ENCODE results near the gene SST.
"Not testable (repeated sequence)": the region's sequence is repeated elsewhere in the genome, so short reads cannot be mapped to it uniquely, and the experiment has no call there.

The SST gene

GRCh38 chr3:187684444-187684843, 14.2 kb upstream of the SST start:
- no peak for DNase-seq (ENCODE audit: low read depth)

GRCh38 chr3:187681756-187682155, 11.6 kb upstream of the SST start:
- DNase-seq (ENCODE audit: low read depth): not testable (repeated sequence)

DNA sequence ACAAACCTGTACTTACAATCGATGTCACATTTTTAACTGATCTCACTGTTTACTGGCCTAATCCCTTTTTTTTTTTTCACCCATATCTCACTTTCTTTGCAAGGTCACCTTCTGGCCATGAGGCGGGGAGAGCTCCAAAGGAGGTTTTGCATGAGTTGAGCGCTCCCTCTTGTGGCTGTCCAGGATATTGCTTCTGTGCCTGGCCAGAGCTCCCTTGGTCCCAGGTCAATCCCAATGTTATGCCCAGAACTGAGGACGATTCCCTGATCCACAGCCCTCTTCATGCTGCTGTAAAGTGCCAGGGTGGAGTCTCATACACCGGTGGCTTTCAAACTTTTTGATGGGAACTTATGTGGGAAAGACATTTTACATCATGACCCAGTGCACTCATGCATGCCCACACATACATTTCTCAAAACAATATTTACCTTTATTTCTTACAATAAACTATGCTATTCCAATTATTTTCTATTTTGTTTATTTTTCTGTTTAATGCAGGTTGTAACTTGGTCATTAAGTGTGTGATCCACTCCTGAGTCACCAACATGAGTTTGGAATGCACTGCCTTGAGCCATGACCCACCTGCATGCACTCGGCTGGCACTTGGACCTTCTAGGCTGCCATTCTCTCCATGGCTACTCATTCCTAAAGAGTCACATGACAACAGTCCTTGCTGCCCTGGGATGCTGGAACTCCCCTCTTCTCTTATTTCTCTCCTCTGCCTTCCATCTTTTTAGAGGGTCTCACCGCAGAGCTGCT, 9.6 kb upstream of the SST start:
- DNase-seq (ENCODE audit: low read depth): peak; percentile 80

DNA sequence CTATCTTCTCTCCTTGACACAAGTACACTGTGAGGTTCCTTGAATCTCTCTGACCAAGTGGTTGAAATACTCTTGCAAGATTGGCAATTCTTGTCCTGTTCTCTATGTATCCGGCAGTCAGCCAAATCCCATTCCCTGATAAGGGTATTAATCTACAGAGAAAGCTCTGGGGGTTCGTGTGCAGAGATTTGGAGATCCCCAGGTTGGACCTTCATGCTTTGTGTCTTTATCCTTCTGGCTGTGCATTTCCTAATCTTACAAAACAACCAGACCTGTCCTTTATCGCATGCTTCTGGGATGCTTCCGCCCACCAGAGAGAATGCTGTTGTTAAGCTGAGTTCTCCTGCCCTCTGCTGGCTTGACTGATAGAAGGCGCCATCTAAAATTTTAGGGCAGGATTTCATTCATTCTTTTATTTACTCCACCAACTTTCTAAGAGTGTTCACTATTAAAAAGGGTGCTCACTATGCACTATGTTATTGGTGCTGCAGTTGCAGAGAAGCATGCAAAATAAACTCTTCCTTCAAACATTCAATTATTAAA, 8.6 kb upstream of the SST start:
- peak; percentile 72 for DNase-seq (ENCODE audit: low read depth)

- no peak for DNase-seq (ENCODE audit: low read depth)
Observed at GRCh38 chr3:187677604-187678003, 7.4 kb upstream of the SST start.

DNA sequence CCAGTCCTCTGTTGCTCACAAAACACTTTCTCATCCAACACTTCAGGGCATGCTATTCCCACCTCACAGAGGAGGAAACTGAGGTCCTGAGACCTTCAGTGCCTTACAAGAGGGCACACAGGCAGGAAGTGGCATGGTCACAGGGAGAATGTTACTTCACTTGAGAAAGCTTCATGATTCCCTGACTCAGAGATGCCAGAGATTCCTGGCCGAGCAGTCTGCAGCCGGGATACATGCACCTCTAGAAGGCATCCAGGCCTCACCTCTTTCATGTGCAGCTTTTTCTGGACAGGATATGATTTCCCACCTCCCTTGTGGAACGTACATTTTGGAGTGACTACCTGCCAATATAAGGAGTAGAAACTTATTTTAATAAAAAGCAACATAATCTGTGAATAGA, 2.8 kb upstream of the SST start:
- peak; percentile 33 for DNase-seq (ENCODE audit: low read depth)

GRCh38 chr3:187667526-187667925, 2.7 kb downstream of the SST start:
- DNase-seq (ENCODE audit: low read depth): no peak

DNA sequence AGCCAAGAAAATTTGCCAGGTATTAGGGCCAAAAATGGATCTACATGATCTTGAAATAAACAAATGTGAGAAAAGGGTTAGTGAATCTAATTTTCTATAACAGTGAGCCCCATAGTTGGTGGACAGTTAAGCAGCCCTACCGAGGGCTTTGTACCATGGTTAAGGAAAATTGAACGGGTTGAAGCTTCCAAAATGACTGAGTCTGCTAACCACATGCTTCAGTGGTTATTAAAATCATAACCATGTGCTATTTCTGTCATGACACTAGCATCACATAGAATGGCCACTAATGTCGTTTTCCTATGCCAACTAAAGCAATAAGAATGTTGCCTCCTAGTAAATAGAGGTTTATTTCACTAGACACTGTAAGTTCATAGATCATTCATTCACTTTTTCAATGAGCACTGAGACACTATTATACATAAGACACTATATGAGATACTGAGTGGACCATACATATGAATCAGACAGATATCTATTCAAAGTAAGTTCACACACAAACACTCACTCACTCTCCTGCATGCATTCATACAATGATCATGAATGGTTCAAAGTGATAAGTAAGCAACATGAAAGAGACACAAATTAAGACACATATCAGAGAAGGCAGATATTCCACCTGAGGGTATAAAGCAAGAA, 4.3 kb downstream of the SST start:
- DNase-seq (ENCODE audit: low read depth): no peak

- no peak for DNase-seq (ENCODE audit: low read depth)
Observed at GRCh38 chr3:187665010-187665409, 5.2 kb downstream of the SST start.

- no peak for DNase-seq (ENCODE audit: low read depth)
Observed at GRCh38 chr3:187662848-187663409, 7.3 kb downstream of the SST start.

DNA sequence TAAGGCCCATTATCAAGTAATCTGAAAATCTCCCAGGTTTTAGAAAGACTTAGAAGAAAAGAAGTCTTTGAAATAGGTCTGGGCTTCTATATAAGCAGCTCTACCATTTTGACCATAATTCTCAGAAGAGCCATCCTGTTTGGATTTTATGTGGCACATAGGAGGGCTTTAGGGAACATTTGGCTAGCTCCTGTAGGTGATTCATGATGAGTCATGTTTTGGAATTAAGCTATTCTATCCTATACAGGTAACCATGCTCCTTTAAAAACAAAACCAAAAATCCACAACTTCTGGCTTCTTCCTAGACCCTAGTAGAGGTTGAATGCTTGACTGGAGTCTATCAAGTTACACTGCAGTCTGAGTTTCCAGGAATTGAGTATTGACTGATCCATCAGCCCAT, 8.9 kb downstream of the SST start:
- no peak for DNase-seq (ENCODE audit: low read depth)

- no peak for DNase-seq (ENCODE audit: low read depth)
Observed at GRCh38 chr3:187651282-187651681, 18.9 kb downstream of the SST start.

DNA sequence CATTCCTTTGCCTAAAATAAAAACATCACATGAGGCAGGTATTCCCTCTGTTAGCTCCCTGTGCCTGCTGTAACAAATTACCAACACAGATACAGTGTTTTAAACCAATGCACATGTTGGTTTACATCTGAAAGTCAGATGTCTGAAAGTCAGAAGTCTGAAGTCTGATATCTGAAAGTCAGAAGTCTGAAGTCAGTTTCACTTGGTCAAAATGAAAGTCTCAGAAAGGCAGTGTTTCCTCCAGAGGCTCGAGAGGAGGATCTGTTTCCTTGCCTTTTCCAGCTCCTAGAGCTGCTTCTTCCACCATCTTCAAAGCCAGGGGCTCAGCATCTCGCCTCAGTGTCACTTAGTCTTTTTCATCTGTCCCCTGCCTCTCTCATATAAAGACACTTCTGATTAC, 22.0 kb downstream of the SST start:
- DNase-seq (ENCODE audit: low read depth): no peak

DNA sequence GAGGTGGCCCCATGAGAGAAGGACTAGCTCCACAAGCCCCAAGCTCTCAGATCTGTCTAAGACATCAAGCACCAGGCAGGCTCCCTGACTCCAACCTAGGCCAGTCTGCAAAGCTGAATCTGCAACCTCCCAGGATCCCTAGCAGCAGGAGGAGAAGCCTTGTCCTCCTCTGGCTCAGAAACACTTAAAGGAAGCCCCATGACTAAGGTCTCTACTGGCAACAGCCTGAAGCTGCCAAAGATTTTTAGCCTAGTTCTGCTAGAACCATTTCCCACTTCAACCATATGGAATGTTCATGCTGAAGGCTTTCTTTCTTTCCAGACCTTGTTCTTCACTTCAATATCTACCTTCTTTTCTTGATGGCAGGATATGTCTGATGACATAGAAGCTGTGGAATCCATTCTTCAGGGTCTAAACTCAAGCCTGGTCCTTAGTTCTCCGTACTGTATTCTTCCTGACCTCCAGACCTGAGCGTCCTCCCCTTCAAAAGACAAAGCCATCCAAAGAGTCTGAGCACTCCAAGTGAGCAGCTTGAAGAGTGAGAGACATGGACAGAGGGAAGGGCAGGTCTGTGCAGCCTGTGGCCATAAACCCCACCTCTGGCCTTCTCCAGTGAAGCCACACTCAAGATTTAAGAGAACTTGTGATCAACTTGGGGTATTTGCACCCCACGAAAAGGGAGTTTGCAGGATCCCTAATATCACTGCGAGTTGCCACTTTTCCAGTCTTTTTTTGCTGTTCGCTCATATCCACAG, 23.1 kb downstream of the SST start:
- no peak for DNase-seq (ENCODE audit: low read depth)

DNA sequence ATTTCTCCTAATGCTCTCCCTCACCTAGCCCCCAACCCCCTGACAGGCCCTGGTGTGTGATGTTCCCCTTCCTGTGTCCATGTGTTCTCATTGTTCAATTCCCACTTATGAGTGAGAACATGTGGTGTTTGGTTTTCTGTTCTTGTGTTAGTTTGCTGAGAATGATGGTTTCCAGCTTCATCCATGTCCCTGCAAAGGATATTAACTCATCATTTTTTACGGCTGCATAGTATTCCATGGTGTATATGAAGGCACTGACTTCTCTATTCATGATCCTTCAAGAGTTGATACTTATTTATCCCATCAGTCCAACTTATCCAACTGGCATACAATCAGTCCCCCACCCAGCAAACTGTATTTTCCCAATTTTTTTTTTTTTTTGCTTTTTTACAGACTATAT, 24.8 kb downstream of the SST start:
- DNase-seq (ENCODE audit: low read depth): not testable (repeated sequence)

DNA sequence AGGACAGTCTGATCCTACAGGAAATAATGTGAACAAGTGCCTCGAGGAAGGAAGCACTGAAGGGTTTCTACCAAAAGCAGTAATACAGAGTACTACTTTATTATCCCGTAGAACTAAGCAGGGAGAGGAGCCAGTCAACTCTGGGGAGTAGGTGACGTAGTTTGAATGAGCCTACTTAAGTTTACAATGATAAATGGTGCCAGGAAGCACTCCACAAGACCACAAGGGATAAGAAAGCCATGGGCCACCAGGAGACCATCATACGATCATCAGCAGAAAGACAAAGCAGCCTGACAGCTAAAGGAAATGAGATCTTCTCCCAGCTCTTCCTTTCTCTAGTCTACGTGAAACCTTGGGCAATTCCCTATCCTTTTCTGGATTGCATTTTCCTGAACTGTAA, 27.3 kb downstream of the SST start:
- DNase-seq (ENCODE audit: low read depth): no peak

DNA sequence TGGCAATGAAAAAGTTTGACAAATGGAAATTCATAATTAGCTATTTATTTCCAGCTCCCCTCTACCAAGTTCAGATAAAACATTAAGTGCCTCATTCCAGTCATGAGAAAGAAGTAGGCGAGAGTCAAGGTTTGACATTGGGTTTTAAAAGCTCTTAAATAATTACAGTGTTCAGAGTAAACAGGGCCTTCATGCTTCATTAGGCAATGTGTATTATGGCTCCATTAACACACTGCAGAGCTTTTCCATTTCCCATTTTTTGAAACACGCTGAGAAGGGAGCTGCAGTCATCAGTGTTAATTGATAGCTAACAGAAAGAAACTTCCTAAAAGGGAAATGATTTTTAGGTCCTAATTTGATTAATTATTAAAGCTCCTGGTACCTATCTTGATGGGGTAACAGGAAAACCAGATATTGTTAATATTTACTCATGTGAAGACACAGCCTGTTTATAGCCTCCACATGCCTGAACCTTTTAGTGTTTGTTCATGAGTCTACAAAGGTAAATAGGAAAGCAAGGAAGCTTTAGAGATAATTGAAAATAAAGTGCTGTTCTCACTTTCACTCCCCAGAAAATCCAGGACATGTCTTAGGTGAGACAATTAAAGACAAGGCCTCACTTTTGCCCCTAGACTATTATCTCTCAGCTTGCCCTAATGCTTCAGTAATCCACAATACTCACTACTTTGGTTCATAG, 28.7 kb downstream of the SST start:
- no peak for DNase-seq (ENCODE audit: low read depth)

DNA sequence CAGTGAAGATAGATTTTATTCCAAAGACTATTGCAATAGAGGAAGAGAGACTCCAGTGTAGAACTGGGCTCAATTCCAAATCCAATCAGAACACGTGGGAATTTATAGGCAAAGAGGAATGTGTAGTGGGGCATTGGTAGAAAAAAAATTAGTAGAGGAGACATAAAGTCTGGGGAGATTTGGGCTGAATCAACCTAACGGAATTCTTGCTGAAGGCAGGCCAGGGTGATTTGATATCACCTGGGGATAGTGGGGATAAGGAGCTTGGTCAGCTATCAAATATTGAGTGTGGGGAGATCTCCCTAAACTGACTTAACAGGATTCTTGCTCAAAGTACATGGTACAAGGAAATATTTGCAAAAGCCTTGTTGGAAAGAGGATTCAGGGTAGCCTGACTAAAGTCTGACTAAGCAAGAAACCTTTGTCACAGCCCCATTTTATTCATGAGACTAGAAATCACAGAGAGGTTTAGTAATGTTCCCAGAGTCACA, 29.6 kb downstream of the SST start:
- DNase-seq (ENCODE audit: low read depth): peak; percentile 10

DNA sequence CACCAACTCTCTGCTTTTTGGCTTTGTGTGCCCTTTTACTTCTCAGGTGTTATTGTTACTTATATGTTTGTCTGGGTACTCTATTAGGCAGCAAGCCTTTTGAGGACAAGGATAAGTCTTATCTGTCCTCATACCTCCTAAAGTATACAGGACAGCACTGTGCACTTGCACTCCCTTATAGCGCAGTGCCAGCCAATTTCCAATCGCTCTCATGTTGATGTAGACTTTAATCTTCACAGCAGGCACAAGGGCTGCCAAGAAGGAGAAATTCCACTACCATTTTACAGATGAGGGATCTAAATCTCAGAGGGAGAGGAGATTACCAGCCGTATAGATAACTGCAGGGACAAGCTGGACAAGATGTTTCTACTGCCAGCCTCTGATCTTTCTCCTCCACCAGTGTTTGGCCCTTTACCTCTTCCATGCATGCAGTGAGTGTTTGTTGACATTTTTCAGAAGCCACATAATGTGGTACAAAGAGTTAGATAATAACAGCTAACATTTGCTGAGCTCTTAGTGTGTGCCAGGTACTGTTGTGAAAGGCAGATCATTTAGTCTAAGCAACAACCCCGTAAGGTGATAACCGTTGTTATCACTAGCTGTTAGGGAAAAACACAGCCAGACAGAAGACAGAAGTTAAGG, 30.1 kb downstream of the SST start:
- DNase-seq (ENCODE audit: low read depth): no peak

DNA sequence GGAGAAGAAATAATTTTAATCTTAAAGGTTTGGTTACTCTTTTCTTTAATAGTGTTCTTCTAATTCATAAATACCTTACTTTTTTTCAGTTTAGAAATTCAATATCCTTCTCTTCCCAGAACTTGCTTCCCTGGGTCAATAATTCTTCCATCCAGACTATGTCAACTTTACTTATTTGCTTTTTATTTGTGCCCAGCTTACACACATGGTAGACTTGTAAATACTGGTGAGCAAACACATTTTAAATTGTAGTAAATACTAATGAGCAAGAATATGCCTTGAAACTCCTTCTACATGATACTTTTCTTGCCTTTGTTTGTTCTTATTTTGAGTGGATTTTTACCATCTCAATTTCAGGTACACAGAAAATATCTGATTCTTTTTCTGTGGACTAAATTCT, 33.7 kb downstream of the SST start:
- DNase-seq (ENCODE audit: low read depth): no peak

DNA sequence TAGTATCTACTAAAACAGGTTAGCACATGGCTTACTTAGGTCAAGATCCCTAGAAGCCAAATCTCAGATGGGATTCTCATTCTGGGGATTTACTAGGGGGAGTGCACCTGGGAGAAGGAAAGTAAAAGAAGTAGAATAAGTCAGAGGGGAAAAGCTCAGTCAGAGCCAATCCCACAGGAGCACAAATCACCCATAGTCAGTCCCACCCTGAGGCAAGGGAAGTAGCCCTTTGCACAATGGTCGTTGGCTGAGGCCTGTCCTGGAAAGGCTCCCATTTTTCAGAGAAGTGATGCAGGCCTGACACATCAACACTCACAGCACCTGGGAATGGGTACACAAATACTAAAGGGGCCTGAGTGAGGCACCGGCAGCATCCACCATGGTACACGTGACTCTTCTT, 39.8 kb downstream of the SST start:
- DNase-seq (ENCODE audit: low read depth): peak; percentile 37

Measured in ELR (cell line).